GM20431 (cell line): ENCODE results near the gene L3MBTL2.

Experiments used
- in situ Hi-C: fragments of 300-500 bp; cut with MseI, MboI; formaldehyde crosslinking; loops from one replicate; pipeline ENCODE4 v1.15.0; 2020; ENCODE audit warnings: low sequenced_read_pairs; ENCODE audit not compliant: unreplicated experiment

The L3MBTL2 gene

GRCh38 chr22:41204066-41204465 lies 1.0 kb upstream of the L3MBTL2 start:
- in situ Hi-C loops, result no loop called here

GRCh38 chr22:41206719-41207118 lies 1.6 kb downstream of the L3MBTL2 start:
- in situ Hi-C loops, result no loop called here

DNA sequence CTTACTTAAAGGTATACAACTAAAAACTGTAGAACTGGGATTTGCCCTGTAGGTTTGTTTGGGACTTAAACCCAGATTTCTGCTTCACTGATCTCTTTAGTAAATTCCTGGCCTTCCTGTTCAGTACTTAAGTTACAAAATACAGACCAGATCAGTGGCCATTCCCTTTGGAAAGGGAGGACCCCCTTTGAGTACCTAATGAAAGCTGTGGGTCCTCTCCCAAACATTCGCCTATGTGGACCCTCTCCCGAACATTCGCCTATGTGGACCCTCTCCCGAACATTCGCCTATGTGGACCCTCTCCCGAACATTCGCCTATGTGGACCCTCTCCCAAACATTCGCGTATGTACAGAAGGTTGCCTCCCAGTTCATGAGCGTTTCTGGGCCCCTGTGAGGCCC lies 10.3 kb downstream of the L3MBTL2 start:
- in situ Hi-C loops, result no loop called here

DNA sequence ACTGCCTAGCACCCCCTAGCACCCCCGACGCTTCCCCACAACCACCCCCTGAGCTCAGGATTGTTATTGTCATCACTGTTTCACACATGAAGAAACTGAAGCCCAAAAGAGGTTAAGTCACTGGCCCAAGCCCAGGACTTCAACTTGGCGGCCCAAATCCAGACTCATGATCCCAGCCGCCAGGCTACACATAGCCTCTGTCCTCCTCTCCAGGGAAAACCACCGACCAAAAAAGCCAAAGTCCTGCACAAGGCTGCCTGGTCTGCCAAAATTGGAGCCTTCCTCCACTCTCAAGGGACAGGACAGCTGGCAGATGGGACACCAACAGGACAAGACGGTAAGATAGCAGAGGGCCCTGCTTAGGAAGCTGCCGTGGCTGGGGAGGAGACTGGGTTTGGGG lies 10.8 kb downstream of the L3MBTL2 start:
- in situ Hi-C loops, result no loop called here

DNA sequence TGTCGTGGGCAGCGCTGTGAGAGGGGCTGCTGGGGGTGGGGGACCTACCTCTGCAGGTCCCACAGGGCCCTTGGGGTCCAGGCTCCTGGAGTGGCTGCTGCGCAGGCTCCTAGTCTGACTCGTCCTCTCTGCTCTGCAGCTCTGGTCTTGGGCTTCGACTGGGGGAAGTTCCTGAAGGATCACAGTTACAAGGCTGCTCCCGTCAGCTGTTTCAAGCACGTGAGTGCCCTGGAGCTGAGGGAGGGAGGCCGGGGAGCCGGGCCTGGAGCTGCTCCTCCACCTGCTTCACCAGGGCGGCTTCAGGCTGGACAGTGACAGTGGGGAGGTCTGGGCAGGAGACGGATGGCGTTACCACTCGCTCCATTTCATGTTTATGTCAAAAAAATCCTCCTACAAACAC lies 11.9 kb downstream of the L3MBTL2 start:
- in situ Hi-C loops, result no loop called here

GRCh38 chr22:41217553-41218157 lies 12.5 kb downstream of the L3MBTL2 start:
- in situ Hi-C loops, result no loop called here

- in situ Hi-C loops, result no loop called here
These were observed 17.9 kb downstream of the L3MBTL2 start for GRCh38 chr22:41222846-41223507.

GRCh38 chr22:41223535-41223934 lies 18.4 kb downstream of the L3MBTL2 start:
- in situ Hi-C loops, result no loop called here

DNA sequence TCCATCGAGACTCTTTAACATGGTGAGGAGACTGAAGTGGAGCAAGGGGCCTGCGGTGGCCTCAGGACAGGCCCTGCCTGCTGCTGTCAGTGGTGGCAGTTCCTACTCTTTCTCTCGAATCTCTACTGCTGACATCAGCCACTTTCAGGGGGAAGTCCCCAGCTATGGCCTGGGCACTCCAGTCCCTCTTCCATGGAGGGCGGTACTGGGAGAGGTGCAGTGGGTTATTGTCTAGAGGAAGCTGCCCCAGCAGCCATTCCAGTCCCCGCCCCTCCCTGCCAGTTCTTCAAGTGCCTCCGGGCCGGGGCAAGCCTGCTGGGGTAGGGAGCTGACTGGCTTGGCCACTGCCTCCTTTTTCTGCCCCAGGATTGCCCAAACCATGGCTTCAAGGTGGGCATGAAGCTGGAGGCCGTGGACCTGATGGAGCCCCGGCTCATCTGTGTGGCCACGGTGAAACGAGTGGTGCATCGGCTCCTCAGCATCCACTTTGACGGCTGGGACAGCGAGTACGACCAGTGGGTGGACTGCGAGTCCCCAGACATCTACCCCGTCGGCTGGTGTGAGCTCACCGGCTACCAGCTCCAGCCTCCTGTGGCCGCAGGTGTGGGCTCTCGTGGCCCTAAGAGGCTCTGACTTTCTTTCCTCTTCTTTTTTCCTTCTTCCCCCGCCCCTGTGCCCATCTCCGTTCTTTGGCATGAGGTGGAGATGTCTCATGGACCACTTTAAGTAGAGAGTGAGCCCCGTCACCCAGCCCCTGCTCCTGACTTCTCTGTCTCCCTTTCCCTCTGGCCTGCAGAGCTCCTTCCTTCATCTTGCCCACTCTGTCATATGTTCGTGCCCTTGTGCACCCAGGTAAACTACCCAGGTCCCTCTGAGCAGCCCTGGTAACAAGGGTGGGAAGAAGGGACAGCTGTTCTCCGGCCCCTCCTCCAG lies 21.9 kb downstream of the L3MBTL2 start:
- in situ Hi-C loops, result no loop called here

DNA sequence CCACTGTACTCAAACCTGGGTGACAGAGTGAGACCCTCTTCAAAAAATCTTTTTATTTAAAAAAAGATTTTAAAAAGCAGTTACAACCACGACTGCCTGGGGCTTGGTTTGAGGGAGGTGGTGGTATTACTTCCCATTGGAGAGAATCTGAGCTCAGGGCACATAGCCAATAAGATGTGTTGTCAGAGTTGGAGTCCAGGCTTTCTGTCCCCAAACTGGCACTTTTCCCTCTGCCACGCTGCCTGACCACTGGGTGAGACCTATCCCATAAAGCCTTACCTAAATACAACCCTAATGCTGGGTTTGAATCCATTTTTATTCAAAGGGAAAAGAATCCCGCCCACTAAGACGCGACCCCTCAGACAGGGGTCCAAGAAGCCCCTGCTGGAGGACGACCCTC lies 24.1 kb downstream of the L3MBTL2 start:
- in situ Hi-C loops, result no loop called here

GRCh38 chr22:41229730-41230400 lies 24.8 kb downstream of the L3MBTL2 start:
- in situ Hi-C loops, result no loop called here

DNA sequence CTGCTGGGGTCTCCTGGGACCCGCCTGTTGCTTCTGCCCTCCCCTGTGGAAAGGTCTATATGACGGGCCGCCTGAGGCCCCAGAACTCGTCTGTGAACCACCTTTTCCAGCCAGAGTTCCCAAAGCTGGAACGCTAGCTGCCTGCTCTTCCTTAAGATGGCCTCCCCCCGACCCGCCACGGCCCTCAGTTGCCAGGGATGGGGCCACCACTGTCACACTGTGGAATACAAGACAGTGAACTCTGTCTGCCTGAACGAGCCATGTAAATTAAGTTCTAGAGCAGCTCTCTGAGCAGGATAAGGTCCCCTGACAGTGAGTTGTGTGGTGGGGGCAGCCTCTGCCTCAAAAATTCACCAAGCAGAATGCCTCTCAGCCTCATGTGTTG lies 25.3 kb downstream of the L3MBTL2 start:
- in situ Hi-C loops, result no loop called here

- in situ Hi-C loops, result no loop called here
These were observed 26.3 kb downstream of the L3MBTL2 start for GRCh38 chr22:41231369-41231768.

- in situ Hi-C loops, result no loop called here
These were observed 29.9 kb downstream of the L3MBTL2 start for GRCh38 chr22:41234815-41235695.

DNA sequence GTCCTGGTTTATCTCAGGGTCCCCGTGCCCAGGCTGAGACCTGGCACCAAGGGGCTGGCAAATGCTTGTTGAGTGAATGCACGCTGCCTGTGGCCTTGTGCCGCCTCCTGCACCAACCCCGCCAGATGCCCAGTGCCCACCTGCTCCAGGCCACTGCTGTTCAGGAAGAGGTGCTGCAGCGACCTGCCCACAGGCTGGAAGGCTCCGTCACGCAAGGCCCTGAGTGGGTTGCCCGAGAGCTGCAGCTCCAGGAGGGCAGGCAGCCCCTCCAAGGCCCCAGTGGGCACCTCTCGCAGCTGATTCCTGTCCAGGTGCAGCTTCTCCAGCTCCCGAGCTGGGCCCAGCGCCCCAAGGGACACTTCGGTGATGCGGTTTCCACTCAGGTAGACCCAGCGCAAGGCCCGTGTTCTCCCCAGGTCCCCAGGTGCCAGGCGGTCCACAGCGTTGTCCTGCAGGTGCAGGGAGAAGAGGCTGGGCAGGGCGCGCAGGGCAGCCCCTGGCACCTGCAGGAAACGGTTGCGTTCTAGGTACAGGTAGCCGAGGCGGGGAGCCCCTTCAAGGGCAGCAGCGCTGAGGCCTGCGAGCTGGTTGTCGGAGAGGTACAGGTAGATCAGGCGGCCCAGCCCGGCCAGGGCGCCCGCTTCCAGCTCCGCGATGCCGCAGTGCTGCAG lies 32.1 kb downstream of the L3MBTL2 start:
- in situ Hi-C loops, result no loop called here

DNA sequence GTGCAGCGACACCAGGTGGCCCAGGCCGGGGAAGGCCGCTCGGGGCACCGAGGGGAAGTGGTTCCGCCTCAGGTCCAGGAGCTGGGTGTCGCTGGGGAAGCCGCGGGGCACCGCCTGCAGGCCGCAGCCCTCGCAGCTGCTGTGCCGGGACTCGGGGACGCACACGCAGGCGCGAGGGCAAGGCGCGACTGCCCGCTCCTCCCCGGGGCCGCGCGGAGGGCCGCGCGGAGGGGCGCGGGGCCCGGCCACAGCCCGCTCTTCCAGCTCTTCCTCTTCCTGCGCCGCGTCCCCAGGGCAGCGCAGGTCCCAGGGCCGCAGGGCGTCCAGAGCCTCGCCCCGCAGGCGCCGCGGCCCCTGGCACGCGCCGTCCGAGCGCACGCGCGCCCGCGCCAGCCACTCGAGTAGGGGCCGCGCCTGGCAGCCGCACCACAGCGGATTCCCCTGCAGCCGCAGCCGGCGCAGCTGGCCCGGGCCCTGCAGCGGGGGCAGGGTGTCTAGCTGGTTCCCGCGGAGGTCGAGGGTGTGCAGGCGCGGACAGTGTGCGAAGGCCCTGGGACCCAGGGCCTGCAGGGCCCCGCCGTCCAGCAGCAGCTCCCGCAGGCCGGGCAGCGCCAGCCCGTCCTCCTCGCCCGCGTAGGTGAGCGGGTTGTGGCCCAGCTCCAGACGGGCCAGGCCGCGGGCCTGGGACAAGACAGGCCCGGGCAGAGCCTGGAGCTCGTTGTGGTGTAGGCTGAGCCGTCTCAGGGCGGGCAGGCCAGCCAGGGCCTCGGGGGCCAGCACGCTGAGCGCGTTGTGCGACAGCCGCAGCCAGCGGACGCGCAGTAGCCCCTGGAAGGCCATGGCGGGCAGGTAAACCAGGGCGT lies 32.8 kb downstream of the L3MBTL2 start:
- in situ Hi-C loops, result no loop called here

- in situ Hi-C loops, result no loop called here
These were observed 33.7 kb downstream of the L3MBTL2 start for GRCh38 chr22:41238570-41239442.
